Inflammatory macrophage (primary cell): ENCODE results near the gene SPRED3.
"Not testable (repeated sequence)": the region's sequence is repeated elsewhere in the genome, so short reads cannot be mapped to it uniquely, and the experiment has no call there.

ENCODE experiments used
- DNase-seq, 2 donors: peaks; one replicate each; pipeline ENCODE4 v3.0.0-alpha.2; 2020 to 2022

The SPRED3 gene

DNA sequence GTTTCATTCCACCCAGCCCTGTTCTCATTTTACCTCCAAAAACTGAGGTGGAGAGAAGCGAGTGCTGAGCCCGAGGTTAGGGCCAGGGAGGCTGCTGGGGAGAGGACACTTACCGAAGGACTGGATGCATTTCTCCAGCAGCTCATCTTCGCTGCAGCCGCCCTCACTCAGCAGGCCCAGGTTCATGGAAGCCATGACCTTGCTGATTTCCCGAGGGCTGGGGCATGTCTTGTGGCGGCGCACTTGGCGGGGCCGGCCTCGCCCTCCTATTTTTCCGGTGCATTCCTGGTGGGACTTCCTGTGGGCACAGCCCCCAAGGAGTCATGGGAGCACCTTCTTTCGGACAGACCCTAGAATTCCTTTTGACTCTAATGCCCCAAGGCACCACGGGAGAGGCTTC is 33.4 kb downstream of the SPRED3 start:
- no peak for DNase-seq

GRCh38 chr19:38422438-38422837 is 33.9 kb downstream of the SPRED3 start:
- no peak for DNase-seq

DNA sequence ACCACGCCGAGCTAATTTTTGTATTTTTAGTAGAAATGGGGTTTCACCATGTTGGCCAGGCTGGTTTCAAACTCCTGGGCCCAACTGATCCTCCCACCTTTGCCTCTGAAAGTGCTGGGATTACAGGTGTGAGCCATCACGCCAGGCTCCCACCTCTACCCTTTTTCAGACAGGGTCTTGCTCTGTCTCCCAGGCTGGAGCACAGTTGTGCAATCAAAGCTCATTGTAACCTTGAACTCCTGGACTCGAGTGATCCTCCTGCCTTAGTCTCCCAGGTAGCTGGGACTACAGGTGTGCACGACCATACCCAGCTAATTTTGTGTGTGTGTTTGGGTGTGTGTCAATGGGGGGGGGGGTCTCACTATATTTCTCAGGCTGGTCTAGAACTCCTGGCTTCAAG is 35.8 kb downstream of the SPRED3 start:
- no peak for DNase-seq

GRCh38 chr19:38425222-38425809 is 36.8 kb downstream of the SPRED3 start:
- no peak for DNase-seq

DNA sequence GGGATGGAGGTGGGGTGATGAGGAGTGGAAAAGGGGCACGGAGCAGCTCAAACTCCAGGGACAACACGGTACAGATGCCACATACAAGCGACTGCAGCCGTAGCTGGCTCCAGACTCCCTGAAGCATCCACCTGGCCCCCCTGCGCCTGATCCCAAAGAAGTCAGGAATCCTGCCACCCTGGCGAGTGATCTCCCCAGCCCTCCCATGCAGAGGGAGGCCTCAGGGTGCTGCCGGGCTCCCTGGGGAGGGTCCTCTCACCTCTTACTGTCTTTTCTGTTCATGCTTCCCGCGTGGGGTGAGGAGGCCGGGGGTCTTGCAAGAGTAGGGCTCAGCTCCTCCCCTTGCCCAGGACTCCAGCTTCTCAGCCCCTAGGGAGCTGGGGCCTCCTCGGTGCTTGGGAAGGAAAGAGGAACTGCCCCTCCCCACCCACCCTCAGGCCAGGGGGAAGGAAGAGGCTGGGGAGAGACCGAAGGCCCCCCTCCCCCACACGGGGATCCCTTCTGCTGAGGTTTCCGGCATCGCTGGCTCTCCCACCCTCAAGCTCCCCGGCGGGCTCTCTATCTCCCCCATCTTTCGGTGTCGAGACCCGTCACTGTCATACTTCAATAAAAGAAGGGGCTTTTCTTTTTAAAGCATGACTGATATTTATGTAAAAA is 37.4 kb downstream of the SPRED3 start, which contains the start of gene RASGRP4:
RASGRP4 (minus strand) TSS at position 410 of the 657 bp plus-strand sequence; CDS start at position 282, 128 bp downstream.
- peak; percentile 50 to 59 for DNase-seq

DNA sequence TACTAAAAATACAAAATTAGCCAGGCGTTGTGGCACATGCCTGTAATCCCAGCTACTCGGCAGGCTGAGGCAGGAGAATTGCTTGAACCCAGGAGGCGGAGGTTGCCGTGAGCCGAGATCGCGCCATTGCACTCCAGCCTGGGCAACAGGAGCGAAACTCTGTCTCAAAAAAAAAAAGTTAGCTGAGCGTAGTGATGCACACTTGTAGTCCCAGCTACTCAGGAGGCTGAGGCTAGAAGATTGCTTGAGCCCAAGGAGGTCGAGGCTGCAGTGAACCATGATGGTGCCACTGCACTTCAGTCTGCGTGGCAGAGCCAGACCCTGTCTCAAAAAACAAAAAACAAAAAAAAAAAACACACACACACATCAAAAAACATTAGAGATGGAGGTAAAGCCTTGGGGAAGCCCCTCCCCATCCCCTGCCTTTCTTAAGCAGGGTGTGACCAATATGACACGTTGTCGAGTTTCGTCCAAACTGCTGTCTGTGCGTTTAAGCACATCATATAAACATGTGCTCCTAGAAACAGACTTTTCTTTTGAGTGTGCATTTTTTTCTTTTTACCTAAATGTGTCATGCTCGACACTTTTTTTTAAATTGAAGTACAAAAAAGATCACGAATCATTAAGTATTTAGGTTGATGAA is 38.7 kb downstream of the SPRED3 start:
- DNase-seq = not testable (repeated sequence)

DNA sequence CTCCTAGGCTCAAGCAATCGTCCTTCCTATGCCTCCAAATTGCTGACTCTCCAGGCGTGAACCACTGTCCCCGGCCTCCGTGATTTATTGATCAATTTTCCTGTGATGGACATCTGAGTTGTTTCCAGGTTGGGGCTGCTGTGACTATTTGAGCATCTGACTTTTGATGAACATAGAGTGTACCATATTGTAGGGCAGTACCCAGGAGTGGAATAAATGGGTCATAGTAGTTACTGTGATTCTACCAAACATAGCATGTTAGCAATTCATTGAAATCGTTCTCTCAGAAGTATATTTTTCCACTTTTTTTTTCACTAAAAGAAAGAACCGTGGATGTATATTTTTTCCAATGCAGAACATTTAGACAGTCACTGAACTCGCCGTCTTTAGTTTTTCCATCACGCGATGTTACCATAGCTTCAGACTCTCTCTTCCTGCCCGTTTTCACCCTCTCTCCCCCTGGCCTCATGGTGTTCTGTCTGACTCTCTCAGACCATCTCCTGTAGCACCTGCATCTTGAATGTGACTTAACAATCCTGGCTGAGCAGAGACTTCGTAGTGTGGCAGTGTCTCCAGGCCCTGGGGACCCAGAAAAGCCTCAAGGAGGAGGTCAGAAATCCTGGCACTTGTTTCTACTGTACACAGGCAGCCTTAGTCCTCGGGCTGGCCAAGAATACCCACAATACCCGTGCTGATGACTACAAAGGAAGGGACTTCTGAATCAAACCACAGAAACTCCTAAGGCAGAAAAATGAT is 40.7 kb downstream of the SPRED3 start:
- DNase-seq = no peak

DNA sequence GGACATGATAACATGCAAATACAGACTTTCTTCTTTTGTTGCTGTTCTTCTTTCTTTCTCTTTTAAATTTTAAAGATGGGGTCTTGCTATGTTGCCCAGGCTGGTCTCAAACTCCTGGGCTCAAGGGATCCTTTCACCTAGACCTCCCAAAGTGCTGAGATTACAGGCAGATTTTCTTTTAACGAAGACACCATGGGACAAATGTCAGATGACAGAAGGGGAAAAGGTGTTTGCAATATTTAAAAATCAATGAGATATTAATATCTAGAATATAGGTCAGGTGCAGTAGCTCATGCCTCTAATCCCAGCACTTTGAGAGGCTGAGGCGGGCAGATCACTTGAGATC is 41.3 kb downstream of the SPRED3 start:
- no peak for DNase-seq

GRCh38 chr19:38430931-38431330 is 42.4 kb downstream of the SPRED3 start:
- DNase-seq = no peak

- peak; percentile 16 to 40 for DNase-seq
Observed at GRCh38 chr19:38433268-38433733, 44.8 kb downstream of the SPRED3 start, which contains the start of gene RYR1. Gene RYR1 (plus strand): TSS chr19:38433691. CDS start chr19:38433830, 139 bp downstream.

- DNase-seq = no peak
Observed at GRCh38 chr19:38434549-38435051, 46.1 kb downstream of the SPRED3 start.

GRCh38 chr19:38437295-38437694 is 48.8 kb downstream of the SPRED3 start:
- DNase-seq = no peak

DNA sequence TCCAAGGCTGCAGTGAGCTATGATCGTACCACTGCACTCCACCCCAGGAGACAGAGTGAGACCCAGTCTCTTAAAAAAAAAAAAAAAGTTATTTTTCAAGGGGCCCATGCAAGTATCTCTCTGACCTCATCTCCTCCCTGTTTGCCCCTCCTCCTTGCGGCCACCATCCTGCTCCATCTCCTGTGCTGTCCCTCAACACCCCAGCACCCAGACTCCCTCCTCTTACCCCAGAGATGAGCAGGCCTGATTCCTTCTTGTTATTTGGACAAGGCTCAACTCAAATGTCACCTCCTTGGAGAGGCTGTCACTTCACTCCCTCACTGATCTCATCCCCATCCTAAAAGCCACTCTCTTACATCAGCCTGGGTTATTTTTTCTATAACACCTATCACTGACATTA is 49.4 kb downstream of the SPRED3 start:
- no peak for DNase-seq

- DNase-seq = no peak
Observed at GRCh38 chr19:38440592-38440991, 52.1 kb downstream of the SPRED3 start.

DNA sequence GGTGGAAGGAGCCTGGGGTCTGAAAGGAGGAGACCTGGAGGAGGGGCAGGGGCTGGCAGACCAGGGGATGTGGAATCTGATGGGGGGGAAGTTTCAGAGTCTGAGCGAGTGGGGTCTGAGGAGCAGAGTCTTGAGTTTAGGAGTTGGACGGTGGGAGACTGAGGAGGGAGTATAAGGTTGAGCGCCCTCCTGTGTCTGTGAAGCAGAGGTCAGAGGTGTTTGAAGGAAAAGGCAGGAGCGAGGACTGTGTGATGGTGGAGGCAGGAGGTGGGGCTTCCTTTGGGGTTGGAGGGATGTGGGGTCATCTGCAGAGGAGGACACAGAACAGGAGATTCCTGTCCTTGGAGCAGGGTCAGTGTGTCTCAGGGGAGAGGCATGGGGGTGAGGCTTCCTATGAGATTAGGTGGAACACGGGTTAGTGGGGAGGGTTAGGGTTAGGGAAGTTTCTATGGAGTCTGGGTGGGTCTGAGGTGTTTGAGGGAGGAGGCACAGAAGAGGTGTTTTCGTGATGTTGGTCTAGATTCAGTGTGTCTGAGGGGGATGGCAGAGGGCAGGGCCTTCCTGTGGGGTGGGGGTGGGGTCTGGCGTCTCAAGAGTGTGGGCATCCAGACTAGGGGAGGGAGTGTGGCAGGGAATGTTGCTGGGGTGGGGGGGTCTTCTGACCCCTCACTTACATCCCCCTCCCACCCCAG is 53.3 kb downstream of the SPRED3 start:
- DNase-seq = no peak

- DNase-seq = no peak
Observed at GRCh38 chr19:38442736-38443135, 54.2 kb downstream of the SPRED3 start.

- DNase-seq = no peak
Observed at GRCh38 chr19:38443458-38443999, 55.0 kb downstream of the SPRED3 start.

DNA sequence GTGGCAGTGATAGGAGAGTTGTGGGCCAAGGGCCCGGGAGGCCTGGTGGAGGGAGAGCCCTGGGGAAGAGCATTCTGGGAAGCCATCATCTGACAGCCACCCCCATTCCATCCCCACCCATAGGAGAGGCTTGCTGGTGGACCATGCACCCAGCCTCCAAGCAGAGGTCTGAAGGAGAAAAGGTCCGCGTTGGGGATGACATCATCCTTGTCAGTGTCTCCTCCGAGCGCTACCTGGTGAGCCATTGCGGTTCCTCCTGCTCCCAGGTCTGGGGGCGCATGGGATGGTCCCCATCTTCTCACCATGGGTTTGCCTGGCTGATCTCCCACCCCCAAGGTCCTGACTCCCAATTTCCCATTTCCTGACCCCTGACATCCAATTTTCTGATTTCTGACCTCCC is 55.5 kb downstream of the SPRED3 start:
- no peak for DNase-seq

GRCh38 chr19:38445362-38445761 is 56.9 kb downstream of the SPRED3 start:
- DNase-seq = no peak

DNA sequence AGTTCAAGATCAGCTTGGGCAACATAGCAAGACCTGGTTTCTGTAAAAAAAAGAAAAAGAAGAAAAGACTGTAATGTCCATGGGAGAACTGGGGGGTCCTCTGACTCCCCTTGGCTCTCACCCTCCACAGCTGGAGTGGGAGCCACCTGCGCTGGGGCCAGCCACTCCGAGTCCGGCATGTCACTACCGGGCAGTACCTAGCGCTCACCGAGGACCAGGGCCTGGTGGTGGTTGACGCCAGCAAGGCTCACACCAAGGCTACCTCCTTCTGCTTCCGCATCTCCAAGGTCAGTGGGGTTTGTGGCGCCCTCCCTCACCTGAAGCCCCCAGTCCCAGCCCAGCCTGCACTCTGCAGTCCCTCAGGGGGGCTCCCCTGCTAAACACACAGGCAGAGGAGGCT is 59.7 kb downstream of the SPRED3 start:
- no peak for DNase-seq
